Mesothelial cell of epicardium (in vitro differentiated cells): ENCODE results near the gene TMEM101. TPM values are rescaled to one million over a fixed set of nuclear protein-coding genes. Genes with fewer than 3 reads are reported as not detected.
A peak's percentile ranks its signal among the peaks of the same experiment; 100 is the strongest.

Source experiments
- DNase-seq, 2 experiments: peaks; one replicate each; pipeline ENCODE4 v3.0.0; 2021; ENCODE audit warnings: low spot score in 2 of 2; ENCODE audit not compliant: unreplicated experiment in 2 of 2
- H3K27ac Mint-ChIP-seq: 2 replicates; pipeline ENCODE4 v1.8.0; 2021; ENCODE audit warnings: mixed read lengths
- H3K27me3 Mint-ChIP-seq: 2 replicates; pipeline ENCODE4 v1.8.0; 2021; ENCODE audit warnings: low read depth, mixed read lengths
- H3K36me3 Mint-ChIP-seq: 2 replicates; pipeline ENCODE4 v1.8.0; 2021; ENCODE audit warnings: mixed read lengths
- H3K4me1 Mint-ChIP-seq: 2 replicates; pipeline ENCODE4 v1.8.0; 2021; ENCODE audit warnings: mixed read lengths
- H3K4me3 Mint-ChIP-seq: 2 replicates; pipeline ENCODE4 v1.8.0; 2021; ENCODE audit warnings: mild to moderate bottlenecking, moderate library complexity, mixed read lengths
- H3K9me3 Mint-ChIP-seq: 2 replicates; pipeline ENCODE4 v1.8.0; 2021; ENCODE audit warnings: mixed read lengths
- total RNA-seq: library from RNA; stranded (reverse); gene quantifications from 3 replicates; pipeline ENCODE4 v1.2.1, GENCODE V29; 2021
- TF ChIP-seq, protein P1 (sequence below): fragments of 200-600 bp; sonication (generic); IDR thresholded peaks from one replicate; pipeline ENCODE4 v1.5.0; 2021; ENCODE audit warnings: antibody characterized with exemption; ENCODE audit not compliant: unreplicated experiment

TMEM101 gene
- total RNA-seq, 1 donor from 2014 or later: 35.8 TPM

DNA sequence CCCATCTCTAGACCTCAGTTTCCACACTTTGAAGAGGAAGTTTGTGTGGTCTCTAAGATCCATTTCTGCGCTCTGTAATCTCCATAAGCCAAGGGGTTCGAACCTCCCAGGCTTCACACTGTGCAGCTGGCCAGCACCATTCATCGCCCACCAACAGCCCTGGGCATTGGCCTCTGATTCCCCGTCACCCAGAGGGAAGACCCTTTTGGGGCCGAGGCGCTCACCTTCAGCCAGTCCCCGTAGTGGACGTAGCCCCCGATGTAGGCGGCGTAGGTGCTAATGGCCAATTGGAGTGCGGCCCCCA is 678 bp downstream of the TMEM101 start:
- Mint-ChIP-seq H3K36me3 (peaks cover 4% of the 10 kb centered on the region), H3K4me3 (peak overlapping the region; percentile 100), H3K9me3 (no peaks in the 10 kb centered on the region), H3K27ac (peak overlapping the region; percentile 99), H3K27me3 (no peaks in the 10 kb centered on the region), H3K4me1 (peaks cover 11% of the 10 kb centered on the region)
- TF ChIP-seq, protein P1, sequence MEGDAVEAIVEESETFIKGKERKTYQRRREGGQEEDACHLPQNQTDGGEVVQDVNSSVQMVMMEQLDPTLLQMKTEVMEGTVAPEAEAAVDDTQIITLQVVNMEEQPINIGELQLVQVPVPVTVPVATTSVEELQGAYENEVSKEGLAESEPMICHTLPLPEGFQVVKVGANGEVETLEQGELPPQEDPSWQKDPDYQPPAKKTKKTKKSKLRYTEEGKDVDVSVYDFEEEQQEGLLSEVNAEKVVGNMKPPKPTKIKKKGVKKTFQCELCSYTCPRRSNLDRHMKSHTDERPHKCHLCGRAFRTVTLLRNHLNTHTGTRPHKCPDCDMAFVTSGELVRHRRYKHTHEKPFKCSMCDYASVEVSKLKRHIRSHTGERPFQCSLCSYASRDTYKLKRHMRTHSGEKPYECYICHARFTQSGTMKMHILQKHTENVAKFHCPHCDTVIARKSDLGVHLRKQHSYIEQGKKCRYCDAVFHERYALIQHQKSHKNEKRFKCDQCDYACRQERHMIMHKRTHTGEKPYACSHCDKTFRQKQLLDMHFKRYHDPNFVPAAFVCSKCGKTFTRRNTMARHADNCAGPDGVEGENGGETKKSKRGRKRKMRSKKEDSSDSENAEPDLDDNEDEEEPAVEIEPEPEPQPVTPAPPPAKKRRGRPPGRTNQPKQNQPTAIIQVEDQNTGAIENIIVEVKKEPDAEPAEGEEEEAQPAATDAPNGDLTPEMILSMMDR: no peak
- no peak for DNase-seq

DNA sequence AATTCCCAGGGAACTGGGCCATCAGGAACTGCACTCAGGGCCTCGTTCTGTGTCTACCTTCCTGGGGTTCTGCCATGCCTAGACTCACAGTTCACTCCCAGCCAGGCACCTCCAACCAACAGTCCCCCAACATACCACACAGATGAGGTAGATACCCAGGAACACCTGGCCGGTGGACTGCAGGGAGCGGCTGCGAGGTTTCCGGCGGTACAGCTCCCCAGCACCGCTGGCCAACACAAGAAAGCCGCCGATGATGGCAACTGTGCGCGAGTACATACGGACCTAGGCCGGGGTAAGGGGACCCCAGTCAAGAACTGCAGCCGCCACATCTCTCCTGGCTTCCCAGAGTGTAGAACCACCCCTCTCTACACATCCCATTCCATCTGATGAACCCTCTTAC is 1.9 kb downstream of the TMEM101 start:
- Mint-ChIP-seq H3K27me3 (no peaks in the 10 kb centered on the region), H3K4me3 (peak overlapping the region; percentile 55), H3K36me3 (peaks cover 4% of the 10 kb centered on the region), H3K27ac (no peak overlapping the region), H3K9me3 (no peaks in the 10 kb centered on the region), H3K4me1 (peaks cover 17% of the 10 kb centered on the region)
- TF ChIP-seq, protein P1: no peak
- no peak for DNase-seq

DNA sequence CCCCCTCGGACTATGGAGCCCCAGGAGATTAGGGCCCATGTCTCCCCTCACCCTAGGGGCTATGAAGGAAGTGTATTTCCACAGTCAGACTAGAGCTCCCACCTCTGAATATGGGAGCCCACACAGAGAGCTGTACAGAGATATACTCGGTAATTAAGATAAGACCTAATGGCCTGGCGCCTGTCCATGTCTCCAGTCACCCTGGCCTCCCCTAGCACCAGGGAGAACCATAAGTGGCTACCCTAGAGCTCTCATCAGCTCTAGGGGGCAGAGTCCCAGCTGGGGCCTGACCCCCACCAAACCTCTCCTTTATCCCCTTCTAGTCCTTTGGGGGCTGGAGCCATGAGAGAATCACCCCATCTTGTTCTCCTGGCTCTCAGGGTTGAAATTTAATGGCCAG is 2.4 kb downstream of the TMEM101 start:
- Mint-ChIP-seq H3K9me3 (no peaks in the 10 kb centered on the region), H3K36me3 (peaks cover 4% of the 10 kb centered on the region), H3K27ac (no peak overlapping the region), H3K27me3 (no peaks in the 10 kb centered on the region), H3K4me1 (peaks cover 20% of the 10 kb centered on the region), H3K4me3 (no peak overlapping the region)
- TF ChIP-seq, protein P1: no peak
- DNase-seq: no peak

DNA sequence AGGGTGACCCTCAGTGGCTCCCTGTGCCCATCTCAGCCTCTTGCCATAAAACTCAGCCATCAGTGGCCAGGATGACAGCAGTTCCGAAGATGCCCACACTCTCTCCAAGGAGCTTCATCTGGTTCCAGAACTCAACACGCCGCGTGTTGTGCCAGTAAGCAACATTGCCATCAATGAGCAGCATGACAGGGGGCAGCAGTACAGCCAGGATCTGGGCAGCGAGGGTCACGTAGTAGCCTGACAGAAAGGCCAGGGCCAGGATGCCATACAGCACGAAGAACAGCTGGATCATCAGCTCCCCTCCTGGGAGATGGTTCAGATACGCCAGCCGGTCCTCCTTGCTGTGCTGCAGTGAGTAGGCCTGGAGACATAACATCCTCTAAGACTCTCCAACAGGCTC is 2.9 kb downstream of the TMEM101 start:
- Mint-ChIP-seq H3K27ac (no peak overlapping the region), H3K9me3 (no peaks in the 10 kb centered on the region), H3K4me1 (peaks cover 20% of the 10 kb centered on the region), H3K27me3 (peaks cover 1% of the 10 kb centered on the region), H3K4me3 (no peak overlapping the region), H3K36me3 (peaks cover 4% of the 10 kb centered on the region)
- TF ChIP-seq, protein P1: no peak
- no peak for DNase-seq

DNA sequence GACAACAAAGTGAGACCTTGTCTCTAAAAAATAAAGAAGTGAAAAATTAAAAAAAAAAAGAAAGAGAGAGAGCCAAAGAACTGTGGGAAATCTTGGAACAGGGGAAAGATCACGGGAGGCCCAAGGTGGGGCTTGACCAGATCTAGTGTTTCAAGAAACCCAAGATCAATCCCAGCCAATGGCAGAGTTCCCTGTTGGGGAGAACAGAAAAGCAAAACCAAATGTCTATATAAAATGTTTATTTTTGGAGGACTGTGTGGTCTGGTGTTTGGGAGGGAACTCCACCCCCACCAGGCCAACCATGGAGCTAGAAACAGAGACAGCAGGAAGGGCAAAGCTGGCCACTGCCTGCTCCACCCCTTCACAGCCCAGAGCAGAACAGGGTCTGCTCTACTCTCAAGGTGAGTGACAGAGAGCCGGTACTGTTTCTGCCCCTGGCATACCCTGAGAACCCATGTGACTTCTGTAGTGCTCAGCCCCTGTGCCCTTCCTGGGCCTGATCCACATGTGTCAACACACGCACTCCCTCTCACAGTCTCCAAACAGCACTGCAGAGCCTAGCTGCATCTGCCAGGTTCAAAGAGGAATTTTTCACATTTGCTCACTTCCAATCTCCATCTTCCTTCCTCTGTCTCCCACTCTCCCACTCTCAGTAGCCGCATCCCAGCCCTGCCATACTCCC is 3.7 kb downstream of the TMEM101 start:
- Mint-ChIP-seq H3K36me3 (peaks cover 4% of the 10 kb centered on the region), H3K27ac (no peak overlapping the region), H3K4me1 (peaks cover 24% of the 10 kb centered on the region), H3K4me3 (no peak overlapping the region), H3K27me3 (peaks cover 9% of the 10 kb centered on the region), H3K9me3 (no peaks in the 10 kb centered on the region)
- no peak for DNase-seq
- TF ChIP-seq, protein P1: no peak
